HFFc6 (cell line): ENCODE results near the gene CIB1. TPM values are rescaled to one million over a fixed set of nuclear protein-coding genes. Genes with fewer than 3 reads are reported as not detected.

Source experiments
- DNase-seq: peaks from one replicate; pipeline ENCODE4 v3.0.0-alpha.2; 2018
- H3K27ac Mint-ChIP-seq: 2 replicates; pipeline ENCODE4 v1.8.0; 2020; ENCODE audit warnings: mild to moderate bottlenecking, mixed read lengths
- H3K27me3 Mint-ChIP-seq: 2 replicates; pipeline ENCODE4 v1.8.0; 2021; ENCODE audit warnings: mild to moderate bottlenecking, moderate library complexity, mixed read lengths; ENCODE audit not compliant: insufficient read depth
- H3K36me3 Mint-ChIP-seq: 2 replicates; pipeline ENCODE4 v1.8.0; 2021; ENCODE audit warnings: low read depth, mixed read lengths
- H3K4me1 Mint-ChIP-seq: 2 replicates; pipeline ENCODE4 v1.8.0; 2020; ENCODE audit warnings: low read depth, mixed read lengths
- H3K4me3 Mint-ChIP-seq: 2 replicates; pipeline ENCODE4 v1.8.0; 2020; ENCODE audit warnings: mild to moderate bottlenecking, moderate library complexity, mixed read lengths
- H3K9me3 Mint-ChIP-seq: 2 replicates; pipeline ENCODE4 v1.8.0; 2020; ENCODE audit warnings: mild to moderate bottlenecking, mixed read lengths
- total RNA-seq, 6 experiments: library from RNA; stranded (reverse); fragmentation: NEBNext Ultra II Directional; extraction: Animal tissue kit (Norgen Biotek cat#: 25700); gene quantifications; 2 replicates in 1 of 6; 3 replicates in 5 of 6; pipeline ENCODE4 v1.2.3, GENCODE V29; 2021
- TF ChIP-seq, protein P1 (sequence below): fragments of 200-600 bp; sonication (generic); IDR thresholded peaks from 2 replicates; pipeline ENCODE4 v1.5.0; 2021; ENCODE audit warnings: antibody characterized with exemption, mild to moderate bottlenecking

Gene CIB1
- total RNA-seq, 6 experiments from 2014 or later, result 73.5 to 82.2 (median 76.9) TPM

DNA sequence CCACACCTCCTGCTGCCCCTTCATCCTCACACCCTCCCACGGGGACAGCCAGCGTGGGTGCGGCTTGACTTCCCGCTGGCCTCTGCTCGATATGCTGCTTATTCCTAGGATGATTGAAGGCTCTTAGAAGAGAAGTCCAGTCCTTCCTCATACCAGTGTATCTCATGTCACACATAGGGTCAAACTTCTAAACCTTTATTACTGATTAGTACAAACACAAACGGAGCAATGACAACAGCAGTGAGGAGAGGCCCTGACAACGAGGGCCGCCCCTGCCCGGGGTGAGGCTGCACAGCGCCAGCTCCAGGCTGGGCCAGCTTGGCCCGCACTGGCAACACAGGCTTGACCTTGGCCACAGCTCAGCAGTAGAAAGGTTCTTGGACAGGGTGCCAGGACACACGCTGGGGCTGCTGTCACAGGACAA lies 3.7 kb downstream of the CIB1 start:
- Mint-ChIP-seq H3K9me3 (no peaks in the 10 kb centered on the region), H3K27ac (no peak overlapping the region), H3K4me3 (no peak overlapping the region), H3K4me1 (peaks cover 27% of the 10 kb centered on the region), H3K27me3 (no peaks in the 10 kb centered on the region; the same call in 1 of the 2 replicates), H3K36me3 (peaks cover 6% of the 10 kb centered on the region)
- DNase-seq, result no peak
- TF ChIP-seq, protein P1, sequence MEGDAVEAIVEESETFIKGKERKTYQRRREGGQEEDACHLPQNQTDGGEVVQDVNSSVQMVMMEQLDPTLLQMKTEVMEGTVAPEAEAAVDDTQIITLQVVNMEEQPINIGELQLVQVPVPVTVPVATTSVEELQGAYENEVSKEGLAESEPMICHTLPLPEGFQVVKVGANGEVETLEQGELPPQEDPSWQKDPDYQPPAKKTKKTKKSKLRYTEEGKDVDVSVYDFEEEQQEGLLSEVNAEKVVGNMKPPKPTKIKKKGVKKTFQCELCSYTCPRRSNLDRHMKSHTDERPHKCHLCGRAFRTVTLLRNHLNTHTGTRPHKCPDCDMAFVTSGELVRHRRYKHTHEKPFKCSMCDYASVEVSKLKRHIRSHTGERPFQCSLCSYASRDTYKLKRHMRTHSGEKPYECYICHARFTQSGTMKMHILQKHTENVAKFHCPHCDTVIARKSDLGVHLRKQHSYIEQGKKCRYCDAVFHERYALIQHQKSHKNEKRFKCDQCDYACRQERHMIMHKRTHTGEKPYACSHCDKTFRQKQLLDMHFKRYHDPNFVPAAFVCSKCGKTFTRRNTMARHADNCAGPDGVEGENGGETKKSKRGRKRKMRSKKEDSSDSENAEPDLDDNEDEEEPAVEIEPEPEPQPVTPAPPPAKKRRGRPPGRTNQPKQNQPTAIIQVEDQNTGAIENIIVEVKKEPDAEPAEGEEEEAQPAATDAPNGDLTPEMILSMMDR, result no peak

DNA sequence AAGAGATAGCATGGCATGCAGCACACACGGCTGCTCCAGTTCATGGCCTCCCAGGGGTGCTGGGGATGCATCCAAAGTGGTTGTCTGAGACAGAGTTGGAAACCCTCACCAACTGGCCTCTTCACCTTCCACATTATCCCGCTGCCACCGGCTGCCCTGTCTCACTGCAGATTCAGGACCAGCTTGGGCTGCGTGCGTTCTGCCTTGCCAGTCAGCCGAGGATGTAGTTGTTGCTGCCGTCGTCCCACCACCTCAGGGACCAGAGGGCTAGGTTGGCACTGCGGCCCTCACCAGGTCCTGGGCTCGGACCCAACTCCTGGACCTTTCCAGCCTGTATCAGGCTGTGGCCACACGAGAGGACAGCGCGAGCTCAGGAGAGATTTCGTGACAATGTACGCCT lies 4.8 kb downstream of the CIB1 start:
- no peak overlapping the region for H3K4me3 Mint-ChIP-seq
- H3K27me3 Mint-ChIP-seq, result no peaks in the 10 kb centered on the region; the same call in 1 of the 2 replicates
- H3K4me1 Mint-ChIP-seq, result peaks cover 20% of the 10 kb centered on the region
- no peak overlapping the region for H3K27ac Mint-ChIP-seq
- TF ChIP-seq, protein P1, result no peak
- no peak for DNase-seq
- H3K9me3 Mint-ChIP-seq, result no peaks in the 10 kb centered on the region
- peaks cover 6% of the 10 kb centered on the region for H3K36me3 Mint-ChIP-seq

DNA sequence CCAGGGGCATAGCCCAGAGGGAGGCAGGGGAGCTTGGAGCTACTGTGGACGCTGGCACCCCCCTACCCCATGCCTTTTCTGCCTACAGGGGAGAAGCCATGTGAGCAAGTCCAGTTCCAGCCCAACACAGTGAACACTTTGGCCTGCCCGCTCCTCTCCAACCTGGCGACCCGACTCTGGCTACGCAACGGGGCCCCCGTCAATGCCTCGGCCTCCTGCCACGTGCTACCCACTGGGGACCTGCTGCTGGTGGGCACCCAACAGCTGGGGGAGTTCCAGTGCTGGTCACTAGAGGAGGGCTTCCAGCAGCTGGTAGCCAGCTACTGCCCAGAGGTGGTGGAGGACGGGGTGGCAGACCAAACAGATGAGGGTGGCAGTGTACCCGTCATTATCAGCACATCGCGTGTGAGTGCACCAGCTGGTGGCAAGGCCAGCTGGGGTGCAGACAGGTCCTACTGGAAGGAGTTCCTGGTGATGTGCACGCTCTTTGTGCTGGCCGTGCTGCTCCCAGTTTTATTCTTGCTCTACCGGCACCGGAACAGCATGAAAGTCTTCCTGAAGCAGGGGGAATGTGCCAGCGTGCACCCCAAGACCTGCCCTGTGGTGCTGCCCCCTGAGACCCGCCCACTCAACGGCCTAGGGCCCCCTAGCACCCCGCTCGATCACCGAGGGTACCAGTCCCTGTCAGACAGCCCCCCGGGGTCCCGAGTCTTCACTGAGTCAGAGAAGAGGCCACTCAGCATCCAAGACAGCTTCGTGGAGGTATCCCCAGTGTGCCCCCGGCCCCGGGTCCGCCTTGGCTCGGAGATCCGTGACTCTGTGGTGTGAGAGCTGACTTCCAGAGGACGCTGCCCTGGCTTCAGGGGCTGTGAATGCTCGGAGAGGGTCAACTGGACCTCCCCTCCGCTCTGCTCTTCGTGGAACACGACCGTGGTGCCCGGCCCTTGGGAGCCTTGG lies 5.6 kb downstream of the CIB1 start:
- H3K4me3 Mint-ChIP-seq, result no peak overlapping the region
- H3K27me3 Mint-ChIP-seq, result no peaks in the 10 kb centered on the region; the same call in 1 of the 2 replicates
- peaks cover 19% of the 10 kb centered on the region for H3K4me1 Mint-ChIP-seq
- no peaks in the 10 kb centered on the region for H3K9me3 Mint-ChIP-seq
- peaks cover 6% of the 10 kb centered on the region for H3K36me3 Mint-ChIP-seq
- DNase-seq, result no peak
- TF ChIP-seq, protein P1, result no peak
- H3K27ac Mint-ChIP-seq, result no peak overlapping the region

DNA sequence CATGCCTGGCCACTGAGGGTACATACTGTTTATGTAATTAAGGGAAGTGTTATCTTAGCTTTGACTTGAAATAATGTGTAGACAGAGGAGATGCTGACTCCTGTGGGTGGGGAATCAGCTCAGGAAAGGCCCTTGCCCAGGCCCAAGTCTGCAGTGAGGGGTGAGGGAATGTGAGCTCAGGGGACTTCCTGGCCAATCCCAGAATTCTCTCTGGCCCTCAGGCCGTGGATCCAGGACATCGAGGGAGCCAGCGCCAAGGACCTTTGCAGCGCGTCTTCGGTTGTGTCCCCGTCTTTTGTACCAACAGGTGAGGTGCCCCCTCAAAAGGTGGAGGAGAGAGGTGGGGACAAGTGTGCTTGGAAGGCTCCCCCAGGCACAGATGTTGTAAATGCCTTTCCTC lies 6.4 kb downstream of the CIB1 start:
- H3K36me3 Mint-ChIP-seq, result peaks cover 6% of the 10 kb centered on the region
- H3K4me1 Mint-ChIP-seq, result peaks cover 11% of the 10 kb centered on the region
- TF ChIP-seq, protein P1, result no peak
- DNase-seq, result no peak
- no peak overlapping the region for H3K4me3 Mint-ChIP-seq
- no peaks in the 10 kb centered on the region for H3K27me3 Mint-ChIP-seq
- H3K9me3 Mint-ChIP-seq, result no peaks in the 10 kb centered on the region
- no peak overlapping the region for H3K27ac Mint-ChIP-seq

DNA sequence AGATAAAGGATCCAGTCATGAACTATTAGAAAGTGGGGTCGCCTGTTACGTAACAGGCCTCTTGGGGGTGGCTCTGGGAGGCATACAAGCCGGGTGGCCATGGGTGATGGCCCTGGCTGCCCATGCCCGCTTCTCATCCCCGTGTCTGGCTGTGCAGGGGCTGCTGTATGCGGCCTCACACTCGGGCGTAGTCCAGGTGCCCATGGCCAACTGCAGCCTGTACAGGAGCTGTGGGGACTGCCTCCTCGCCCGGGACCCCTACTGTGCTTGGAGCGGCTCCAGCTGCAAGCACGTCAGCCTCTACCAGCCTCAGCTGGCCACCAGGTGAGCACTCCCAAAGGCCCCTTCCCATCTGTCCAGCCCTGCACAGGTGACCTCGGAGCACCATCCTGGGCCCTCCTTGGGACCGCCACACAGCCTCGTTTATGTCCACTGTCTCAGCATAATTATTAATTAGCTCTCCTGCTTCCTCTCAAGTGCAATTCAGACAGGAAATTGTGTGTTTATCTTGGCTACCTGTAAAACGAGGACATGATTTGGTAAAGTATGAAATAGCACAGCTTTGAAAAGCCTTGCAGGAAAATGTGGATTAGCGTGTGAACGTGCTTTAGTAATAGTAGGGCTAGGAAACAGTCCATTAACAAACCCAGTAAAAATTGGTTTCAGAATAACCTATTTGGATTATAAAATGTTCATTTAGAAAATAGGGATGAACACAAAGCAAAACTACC lies 8.1 kb downstream of the CIB1 start:
- Mint-ChIP-seq H3K9me3 (no peaks in the 10 kb centered on the region), H3K27me3 (no peaks in the 10 kb centered on the region), H3K4me3 (no peak overlapping the region), H3K27ac (no peak overlapping the region), H3K4me1 (peaks cover 9% of the 10 kb centered on the region; the same call in 1 of the 2 replicates), H3K36me3 (no peaks in the 10 kb centered on the region; the same call in 1 of the 2 replicates)
- TF ChIP-seq, protein P1, result no peak
- DNase-seq, result no peak
